Panc1 (cell line): ENCODE data around the gene VWF. TPM values are rescaled to one million over a fixed set of nuclear protein-coding genes. Genes with fewer than 3 reads are reported as not detected.

ENCODE experiments used
- ATAC-seq: fragments of 200-7000 bp; cut with Tn5 transposase; 2 replicates; pipeline ENCODE4 v1.9.1; 2020; ENCODE audit warnings: mild to moderate bottlenecking, moderate library complexity
- BruUV-seq: library from RNA; stranded (reverse); fragments of 400-500 nt; replicated peaks from 2 replicates; lab custom pipeline; 2021; lab: Mats Ljungman, UMichigan
- CTCF ChIA-PET: fragments of 300-600 bp; sonication (Branson Sonifier 250); formaldehyde crosslinking; loops from one replicate; lab custom pipeline; 2022; ENCODE audit warnings: antibody characterized with exemption; lab: Charles Lee
- POLR2A ChIA-PET: fragments of 300-600 bp; sonication (Branson Sonifier 250); formaldehyde crosslinking; loops from one replicate; lab custom pipeline; 2022; ENCODE audit warnings: antibody characterized with exemption; lab: Charles Lee
- DNase-seq: peaks from one replicate; pipeline ENCODE4 v3.0.0-alpha.2; 2010; ENCODE audit warnings: low read depth, low spot score
- H3K27ac ChIP-seq: 2 replicates; pipeline ENCODE4 v1.5.1; 2011; ENCODE audit warnings: mild to moderate bottlenecking, low read length, inconsistent platforms
- H3K27me3 ChIP-seq: fragments of 200-500 bp; sonication (Bioruptor generic); 2 replicates; pipeline ENCODE4 v1.6.0; 2014; ENCODE audit warnings: low read length, inconsistent platforms; ENCODE audit not compliant: control insufficient read depth, insufficient read depth
- H3K36me3 ChIP-seq: fragments of 200-500 bp; sonication (Bioruptor generic); 2 replicates; pipeline ENCODE4 v1.5.1; 2014; ENCODE audit warnings: inconsistent platforms, mild to moderate bottlenecking, low read length, moderate library complexity; ENCODE audit not compliant: control insufficient read depth, insufficient read depth
- H3K4me1 ChIP-seq: 2 replicates; pipeline ENCODE4 v1.5.1; 2011; ENCODE audit warnings: inconsistent platforms, mild to moderate bottlenecking, low read length, moderate library complexity; ENCODE audit not compliant: control insufficient read depth, insufficient read depth
- H3K4me3 ChIP-seq, 2 experiments: 2 replicates each; pipeline ENCODE4 v1.5.1; 2011 to 2012; ENCODE audit warnings: low read depth in 2 of 2, low read length in 2 of 2, mild to moderate bottlenecking in 2 of 2, inconsistent platforms in 1 of 2, moderate library complexity in 1 of 2
- H3K9me3 ChIP-seq: fragments of 200-500 bp; sonication (Bioruptor generic); 2 replicates; pipeline ENCODE4 v1.5.1; 2014; ENCODE audit warnings: low read depth, mild to moderate bottlenecking, inconsistent platforms, low read length, moderate library complexity; ENCODE audit not compliant: control insufficient read depth, insufficient read depth
- POLR2AphosphoS5 ChIP-seq: IDR thresholded peaks from 2 replicates; pipeline ENCODE4 v1.6.1; 2012; ENCODE audit warnings: mild to moderate bottlenecking, low read depth, low read length, moderate library complexity
- SIN3A ChIP-seq: IDR thresholded peaks from 2 replicates; pipeline ENCODE4 v1.6.1; 2012; ENCODE audit warnings: low read depth, mild to moderate bottlenecking, low read length, moderate library complexity, borderline replicate concordance; ENCODE audit not compliant: insufficient read depth
- TCF7L2 ChIP-seq: IDR thresholded peaks from 2 replicates; pipeline ENCODE4 v1.6.1; 2011; ENCODE audit warnings: mild to moderate bottlenecking, low read depth, low read length, inconsistent platforms
- in situ Hi-C: cut with HindIII; loops from 2 replicates; pipeline ENCODE4 v1.10.0; 2016; ENCODE audit warnings: low sequenced_read_pairs, low pct_unique_long_range_greater_than_20kb
- intact Hi-C: fragments of 100-400 bp; cut with micrococcal nuclease; formaldehyde crosslinking; loops from one replicate; pipeline ENCODE4 v1.10.0; 2022; ENCODE audit not compliant: unreplicated experiment
- total RNA-seq: library from RNA; stranded (reverse); gene quantifications from one replicate; pipeline ENCODE4 v1.2.1, GENCODE V29; 2021; ENCODE audit not compliant: unreplicated experiment
- TF ChIP-seq, protein P1 (sequence below): fragments of 450-650 bp; IDR thresholded peaks from 2 replicates; pipeline ENCODE4 v1.5.1; 2017; ENCODE audit warnings: mild to moderate bottlenecking
- TF ChIP-seq, protein P2 (sequence below), 2 experiments: IDR thresholded peaks; 2 replicates each; pipeline ENCODE4 v1.6.1; 2011 to 2012; ENCODE audit warnings: low read depth in 2 of 2, control low read depth in 1 of 2, low read length in 1 of 2, mild to moderate bottlenecking in 1 of 2, moderate library complexity in 1 of 2; ENCODE audit not compliant: insufficient read depth in 1 of 2

VWF gene
- total RNA-seq, 1 experiment from 2014 or later = 0.31 TPM

DNA sequence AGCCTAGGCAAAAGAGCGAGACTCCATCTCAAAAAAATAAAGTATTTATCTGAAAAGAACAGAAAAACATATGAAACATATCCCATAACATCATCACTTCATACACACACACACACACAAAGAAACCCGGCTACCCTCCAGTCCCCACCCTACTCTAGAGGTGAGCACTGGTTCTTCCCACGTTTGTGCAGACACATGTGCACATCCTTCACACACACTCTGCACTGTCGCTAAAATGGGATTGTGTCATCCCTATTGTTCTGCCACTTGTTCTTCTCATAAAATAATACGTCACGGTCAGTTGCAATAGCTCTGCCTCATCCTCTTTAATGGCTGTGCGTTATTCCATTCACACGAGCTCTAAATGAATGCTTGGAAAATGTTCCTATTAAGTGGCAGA lies 93.5 kb downstream of the VWF start:
- H3K4me3 ChIP-seq = no peak overlapping the region
- no peaks in the 10 kb centered on the region for H3K36me3 ChIP-seq
- no peak for ATAC-seq
- in situ Hi-C loops (no loop called here), intact Hi-C loops (no loop called here)
- CTCF ChIA-PET = no interaction called here
- H3K27me3 ChIP-seq = no peaks in the 10 kb centered on the region
- POLR2A ChIA-PET = no interaction called here
- H3K4me1 ChIP-seq = no peaks in the 10 kb centered on the region
- H3K9me3 ChIP-seq = no peaks in the 10 kb centered on the region
- TF ChIP-seq, protein P1, sequence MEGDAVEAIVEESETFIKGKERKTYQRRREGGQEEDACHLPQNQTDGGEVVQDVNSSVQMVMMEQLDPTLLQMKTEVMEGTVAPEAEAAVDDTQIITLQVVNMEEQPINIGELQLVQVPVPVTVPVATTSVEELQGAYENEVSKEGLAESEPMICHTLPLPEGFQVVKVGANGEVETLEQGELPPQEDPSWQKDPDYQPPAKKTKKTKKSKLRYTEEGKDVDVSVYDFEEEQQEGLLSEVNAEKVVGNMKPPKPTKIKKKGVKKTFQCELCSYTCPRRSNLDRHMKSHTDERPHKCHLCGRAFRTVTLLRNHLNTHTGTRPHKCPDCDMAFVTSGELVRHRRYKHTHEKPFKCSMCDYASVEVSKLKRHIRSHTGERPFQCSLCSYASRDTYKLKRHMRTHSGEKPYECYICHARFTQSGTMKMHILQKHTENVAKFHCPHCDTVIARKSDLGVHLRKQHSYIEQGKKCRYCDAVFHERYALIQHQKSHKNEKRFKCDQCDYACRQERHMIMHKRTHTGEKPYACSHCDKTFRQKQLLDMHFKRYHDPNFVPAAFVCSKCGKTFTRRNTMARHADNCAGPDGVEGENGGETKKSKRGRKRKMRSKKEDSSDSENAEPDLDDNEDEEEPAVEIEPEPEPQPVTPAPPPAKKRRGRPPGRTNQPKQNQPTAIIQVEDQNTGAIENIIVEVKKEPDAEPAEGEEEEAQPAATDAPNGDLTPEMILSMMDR = no peak
- no peak for TF ChIP-seq SIN3A
- no peak for TF ChIP-seq TCF7L2
- TF ChIP-seq POLR2AphosphoS5 = no peak
- TF ChIP-seq, protein P2, sequence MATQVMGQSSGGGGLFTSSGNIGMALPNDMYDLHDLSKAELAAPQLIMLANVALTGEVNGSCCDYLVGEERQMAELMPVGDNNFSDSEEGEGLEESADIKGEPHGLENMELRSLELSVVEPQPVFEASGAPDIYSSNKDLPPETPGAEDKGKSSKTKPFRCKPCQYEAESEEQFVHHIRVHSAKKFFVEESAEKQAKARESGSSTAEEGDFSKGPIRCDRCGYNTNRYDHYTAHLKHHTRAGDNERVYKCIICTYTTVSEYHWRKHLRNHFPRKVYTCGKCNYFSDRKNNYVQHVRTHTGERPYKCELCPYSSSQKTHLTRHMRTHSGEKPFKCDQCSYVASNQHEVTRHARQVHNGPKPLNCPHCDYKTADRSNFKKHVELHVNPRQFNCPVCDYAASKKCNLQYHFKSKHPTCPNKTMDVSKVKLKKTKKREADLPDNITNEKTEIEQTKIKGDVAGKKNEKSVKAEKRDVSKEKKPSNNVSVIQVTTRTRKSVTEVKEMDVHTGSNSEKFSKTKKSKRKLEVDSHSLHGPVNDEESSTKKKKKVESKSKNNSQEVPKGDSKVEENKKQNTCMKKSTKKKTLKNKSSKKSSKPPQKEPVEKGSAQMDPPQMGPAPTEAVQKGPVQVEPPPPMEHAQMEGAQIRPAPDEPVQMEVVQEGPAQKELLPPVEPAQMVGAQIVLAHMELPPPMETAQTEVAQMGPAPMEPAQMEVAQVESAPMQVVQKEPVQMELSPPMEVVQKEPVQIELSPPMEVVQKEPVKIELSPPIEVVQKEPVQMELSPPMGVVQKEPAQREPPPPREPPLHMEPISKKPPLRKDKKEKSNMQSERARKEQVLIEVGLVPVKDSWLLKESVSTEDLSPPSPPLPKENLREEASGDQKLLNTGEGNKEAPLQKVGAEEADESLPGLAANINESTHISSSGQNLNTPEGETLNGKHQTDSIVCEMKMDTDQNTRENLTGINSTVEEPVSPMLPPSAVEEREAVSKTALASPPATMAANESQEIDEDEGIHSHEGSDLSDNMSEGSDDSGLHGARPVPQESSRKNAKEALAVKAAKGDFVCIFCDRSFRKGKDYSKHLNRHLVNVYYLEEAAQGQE (IDR thresholded peaks at IDR 0.05; ENCODE audit: insufficient read depth in 1 of 2, low read depth in 2 of 2, low read length in 1 of 2) = no peak
- H3K27ac ChIP-seq = no peak overlapping the region
- BruUV-seq = no TSS peak
- no peak for DNase-seq

DNA sequence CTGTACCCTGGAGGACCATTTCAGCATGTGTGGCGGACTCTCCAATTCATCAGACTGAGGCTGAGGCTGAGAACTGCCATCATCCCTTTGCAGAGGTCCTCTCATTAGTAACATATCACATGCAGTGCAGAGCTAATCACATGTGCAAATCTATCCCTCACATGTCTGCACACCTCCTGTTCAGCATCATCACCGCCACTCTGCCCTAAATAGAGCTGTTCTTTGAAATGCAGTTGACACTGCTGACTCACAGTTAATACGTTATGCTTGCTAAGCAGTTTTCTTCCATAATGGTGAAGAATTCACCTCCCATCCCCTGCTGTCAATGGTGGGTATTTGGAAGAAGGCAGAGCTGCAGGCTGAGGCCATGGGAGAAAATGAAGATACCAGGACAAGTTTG lies 94.4 kb downstream of the VWF start:
- ChIA-PET POLR2A (no interaction called here), CTCF (interaction anchor here (0.6 kb wide), 1 partner anchor 262 kb away, joined by 6 read pairs; no protein-coding TSS in a partner anchor)
- Histone ChIP-seq H3K27ac (no peak overlapping the region), H3K4me3 (no peak overlapping the region), H3K27me3 (no peaks in the 10 kb centered on the region), H3K4me1 (no peaks in the 10 kb centered on the region), H3K9me3 (no peaks in the 10 kb centered on the region), H3K36me3 (no peaks in the 10 kb centered on the region)
- BruUV-seq = no TSS peak
- intact Hi-C loops = no loop called here
- no peak for ATAC-seq
- DNase-seq = no peak
- TF ChIP-seq POLR2AphosphoS5 (no peak), TCF7L2 (no peak)
- in situ Hi-C loops = no loop called here

DNA sequence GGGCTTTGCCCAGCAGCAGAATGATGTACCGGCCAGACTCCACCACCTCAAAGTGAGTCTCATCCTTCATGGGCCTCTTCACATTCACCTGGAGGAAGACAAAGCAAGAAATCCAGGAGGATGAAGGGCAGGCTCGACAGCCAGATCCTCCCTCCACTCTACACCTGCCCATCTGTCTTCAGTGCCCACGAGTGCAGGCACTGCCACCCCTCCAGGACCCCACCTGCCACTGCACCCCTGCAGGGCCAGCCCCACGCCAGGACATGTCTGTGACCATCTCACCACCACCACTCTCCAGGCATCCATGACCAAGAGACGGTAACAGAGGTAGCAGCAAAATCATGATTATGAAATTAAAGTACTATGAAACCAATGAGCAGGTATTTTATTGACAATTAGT lies 95.1 kb downstream of the VWF start:
- POLR2A ChIA-PET = no interaction called here
- in situ Hi-C loops = no loop called here
- Histone ChIP-seq H3K9me3 (no peaks in the 10 kb centered on the region), H3K4me3 (no peak overlapping the region), H3K27ac (no peak overlapping the region), H3K4me1 (no peaks in the 10 kb centered on the region), H3K36me3 (no peaks in the 10 kb centered on the region), H3K27me3 (no peaks in the 10 kb centered on the region)
- DNase-seq (no peak), ATAC-seq (no peak)
- no TSS peak for BruUV-seq
- TF ChIP-seq POLR2AphosphoS5 = no peak
- TF ChIP-seq, protein P2 (IDR thresholded peaks at IDR 0.05; ENCODE audit: insufficient read depth in 1 of 2, low read depth in 2 of 2, low read length in 1 of 2) = no peak
- TF ChIP-seq, protein P1 = no peak
- no peak for TF ChIP-seq SIN3A
- TF ChIP-seq TCF7L2 = no peak
- intact Hi-C loops = no loop called here
- CTCF ChIA-PET = no interaction called here
